OCI-LY7 (cell line): Measurements from ENCODE around the gene GPR82.

Experiments
- CTCF ChIP-seq: fragments of 200-600 bp; sonication (generic); conservative IDR thresholded peaks from 2 replicates; pipeline ENCODE4 v1.5.1; 2014; ENCODE audit warnings: mild to moderate bottlenecking, antibody characterized with exemption, low read length, moderate library complexity, mixed read lengths
- EZH2phosphoT487 ChIP-seq: fragments of 200-600 bp; sonication (generic); IDR thresholded peaks from 2 replicates; pipeline ENCODE4 v1.6.1; 2018; ENCODE audit warnings: low read depth, borderline replicate concordance, mild to moderate bottlenecking, mixed run types, antibody characterized with exemption, low read length, moderate library complexity, mixed read lengths

- no peak for TF ChIP-seq CTCF
- no peak for TF ChIP-seq EZH2phosphoT487
These were observed 37.2 kb upstream of the GPR82 start for GRCh38 chrX:41686788-41687187.
